Hematopoietic multipotent progenitor cell treated with erythropoietin and hydrocortisone succinate and interleukin-3 and kit ligand, for 4 days (in vitro differentiated cells): Measurements from ENCODE around the gene RPS6KA2.
A peak's percentile ranks its signal among the peaks of the same experiment; 100 is the strongest.

Source experiments
- DNase-seq: peaks from one replicate; pipeline ENCODE4 v3.0.0-alpha.2; 2015

RPS6KA2 gene

DNA sequence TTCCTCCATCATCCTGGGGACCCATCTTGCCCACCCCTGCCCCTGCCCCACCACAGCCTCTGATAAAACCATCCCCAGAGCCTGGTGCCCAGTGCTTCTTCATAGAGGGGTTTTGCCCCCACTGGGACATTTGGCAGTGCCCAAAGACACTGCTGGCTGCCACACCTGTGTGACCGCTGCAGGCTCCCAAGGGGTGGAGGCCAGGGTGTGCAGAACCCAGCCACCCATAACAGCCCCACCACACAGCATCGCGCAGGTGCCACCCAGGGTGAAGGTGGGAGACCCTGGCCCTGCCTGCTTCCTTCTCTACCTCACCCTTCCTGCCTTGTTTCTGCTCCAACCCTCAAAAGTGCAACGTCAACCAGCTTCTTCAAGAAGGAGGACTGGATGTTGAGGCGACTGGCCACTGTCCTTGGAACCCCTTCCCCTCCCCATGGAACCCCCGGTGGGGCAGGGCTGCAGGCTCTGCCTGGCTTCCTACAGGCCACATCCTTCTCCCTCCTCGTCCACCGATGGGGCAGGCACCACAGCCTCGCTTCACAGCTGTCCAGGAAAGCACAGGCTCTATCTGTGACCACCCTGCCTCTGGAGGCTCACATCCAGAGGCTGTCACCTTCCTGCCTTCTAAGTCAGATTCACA, 165.1 kb downstream of the RPS6KA2 start:
- no peak for DNase-seq

- no peak for DNase-seq
These were observed 166.3 kb downstream of the RPS6KA2 start for GRCh38 chr6:166460473-166461437.

DNA sequence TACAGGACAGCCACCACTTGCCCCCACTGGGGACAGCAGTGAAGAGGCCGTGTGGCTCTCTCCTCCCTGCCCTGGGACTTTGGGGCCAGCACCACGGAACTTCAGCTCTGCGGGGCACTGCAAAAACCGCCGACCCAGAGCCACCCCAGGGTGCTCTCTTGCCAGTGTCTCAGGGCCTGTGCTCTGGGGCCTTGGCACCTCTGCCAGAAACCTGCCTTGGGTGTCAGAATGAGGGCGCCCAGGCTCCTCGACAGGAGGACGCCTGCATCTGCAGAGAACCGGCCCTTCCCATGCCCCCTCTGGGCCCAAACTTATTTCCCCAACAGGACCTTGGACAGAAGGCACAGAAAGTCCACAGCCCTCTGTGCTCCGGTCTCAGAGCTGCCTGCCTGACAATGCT, 167.1 kb downstream of the RPS6KA2 start:
- DNase-seq: no peak

DNA sequence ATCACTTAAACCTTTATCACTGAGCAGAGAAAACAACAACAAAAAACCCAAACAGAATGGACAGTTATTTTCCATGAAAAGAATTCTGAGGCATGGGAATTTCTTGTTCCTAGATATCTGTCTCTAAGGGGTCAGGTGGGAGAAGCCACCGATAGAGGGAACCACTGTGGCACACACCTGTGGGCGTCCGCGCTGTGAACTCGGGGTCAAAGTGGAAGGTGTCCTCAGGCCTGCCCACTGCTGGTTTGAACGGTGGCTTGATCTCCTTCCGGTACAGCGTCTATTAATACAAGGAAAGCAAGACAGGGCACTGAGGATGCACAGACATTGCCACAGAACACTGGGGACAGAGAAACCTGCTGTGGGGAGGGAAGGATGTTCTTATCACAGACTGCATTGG, 167.8 kb downstream of the RPS6KA2 start:
- no peak for DNase-seq

DNA sequence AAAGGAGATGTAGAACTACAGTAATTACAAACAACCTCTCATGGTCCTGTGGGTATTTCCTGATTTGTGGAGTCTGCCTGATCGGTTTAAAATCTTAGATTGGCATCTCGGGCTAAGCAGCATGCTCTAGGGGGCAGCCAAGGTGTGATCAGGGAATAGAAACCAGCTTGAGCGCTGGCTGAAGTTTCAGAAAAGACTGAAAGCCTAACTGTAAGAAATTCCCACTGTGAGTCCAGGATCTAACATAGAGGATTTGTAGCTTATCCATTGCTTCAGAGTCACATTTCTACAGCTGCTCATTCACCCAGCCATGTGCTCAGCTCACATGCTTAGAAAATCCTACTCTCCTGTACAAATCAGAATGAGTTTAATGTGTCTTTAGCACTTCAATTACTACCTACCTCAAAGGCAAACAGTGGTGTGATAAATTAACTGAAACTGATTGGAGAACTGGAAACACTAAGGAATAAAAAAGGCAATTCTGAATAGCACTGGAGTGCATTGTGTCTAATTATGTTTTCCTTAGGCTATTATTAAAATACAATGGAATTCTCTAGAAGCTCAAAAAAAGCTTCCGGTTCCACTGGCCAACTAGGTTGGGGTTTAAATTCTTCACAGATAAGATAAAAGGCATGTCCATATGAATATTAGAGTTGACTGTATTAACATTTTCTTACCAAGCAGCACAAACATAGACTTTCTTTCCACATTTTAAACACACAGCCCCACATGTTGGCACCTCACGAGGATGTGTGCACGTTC, 170.5 kb downstream of the RPS6KA2 start:
- DNase-seq: peak; percentile 20

DNA sequence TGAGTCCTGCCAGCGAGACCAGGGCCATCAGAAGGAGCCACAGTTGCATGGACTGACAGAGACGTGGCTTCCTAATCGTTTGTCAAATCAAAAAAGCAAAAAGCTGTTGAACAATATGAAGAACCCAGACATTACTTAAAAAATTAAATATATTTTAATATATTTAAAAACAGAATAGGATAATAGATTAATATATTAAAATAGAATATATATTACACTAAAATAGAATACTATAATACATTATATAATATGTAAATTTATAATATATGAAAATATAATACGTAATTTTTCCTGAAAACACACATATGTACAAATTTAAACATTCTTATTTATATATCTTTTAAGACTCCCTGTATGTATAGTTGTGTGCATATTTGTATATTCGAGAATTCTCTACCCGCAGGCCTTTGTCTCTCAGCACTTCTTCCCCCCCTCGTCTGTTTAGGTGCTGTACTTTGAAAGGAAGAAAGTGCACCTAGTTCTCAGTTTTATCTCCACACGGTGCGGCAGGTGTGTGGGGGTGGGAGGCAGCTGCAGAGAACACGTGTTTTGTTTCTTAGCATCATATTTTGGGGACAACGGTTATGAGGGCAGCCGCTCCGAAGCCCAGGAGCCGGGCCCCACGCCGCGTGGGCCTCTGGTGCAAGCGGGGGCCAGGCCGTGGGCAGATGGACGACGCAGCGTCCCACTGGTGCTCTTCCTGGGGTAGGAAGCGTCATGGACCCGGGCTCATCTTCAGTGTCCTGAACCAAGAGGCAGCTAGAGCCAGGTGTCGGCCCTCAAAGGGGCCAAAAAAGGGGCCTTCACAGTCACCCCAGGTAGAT, 172.1 kb downstream of the RPS6KA2 start:
- DNase-seq: no peak

- no peak for DNase-seq
These were observed 173.4 kb downstream of the RPS6KA2 start for GRCh38 chr6:166453651-166454050.

GRCh38 chr6:166450167-166450873, 176.7 kb downstream of the RPS6KA2 start:
- DNase-seq: no peak

DNA sequence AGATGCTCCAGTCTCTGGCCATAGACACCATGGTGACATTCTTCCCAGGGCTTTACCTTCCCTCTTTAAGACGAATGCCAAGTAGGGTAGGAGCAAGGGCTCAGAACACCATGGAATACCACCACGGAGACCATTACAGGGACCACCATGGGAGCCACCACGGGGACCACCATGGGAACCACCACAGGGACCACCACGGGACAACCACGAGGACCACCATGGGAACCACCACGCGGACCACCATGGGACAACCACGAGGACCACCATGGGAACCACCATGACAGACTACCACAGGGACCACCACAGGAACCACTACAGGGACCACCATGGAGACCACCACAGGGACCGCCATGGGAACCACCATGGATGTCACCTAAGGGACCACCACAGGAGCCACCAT, 177.4 kb downstream of the RPS6KA2 start:
- no peak for DNase-seq

GRCh38 chr6:166449036-166449435, 178.0 kb downstream of the RPS6KA2 start:
- DNase-seq: no peak

- DNase-seq: no peak
These were observed 178.6 kb downstream of the RPS6KA2 start for GRCh38 chr6:166448432-166448831.

- DNase-seq: no peak
These were observed 180.4 kb downstream of the RPS6KA2 start for GRCh38 chr6:166446567-166447065.

DNA sequence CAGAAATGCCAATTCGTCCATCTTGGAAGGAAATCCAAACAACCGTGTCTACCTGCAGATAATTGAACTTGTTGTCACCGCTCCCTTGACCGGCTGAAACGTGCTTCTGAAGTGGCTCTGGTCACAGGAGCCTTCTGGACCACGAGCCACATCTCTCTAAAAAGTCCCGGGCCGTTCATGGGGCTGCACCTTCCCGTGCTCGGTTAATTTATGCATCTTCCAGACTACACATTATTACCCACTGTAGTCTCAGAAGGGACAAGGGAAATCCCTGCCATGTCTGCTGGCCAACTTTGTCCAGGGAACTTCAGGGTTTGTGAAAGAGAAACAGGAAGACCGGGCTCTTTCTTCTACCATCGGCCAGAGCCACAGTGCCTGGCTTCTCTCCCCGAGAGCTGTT, 180.9 kb downstream of the RPS6KA2 start:
- DNase-seq: no peak

GRCh38 chr6:166444446-166444845, 182.6 kb downstream of the RPS6KA2 start:
- DNase-seq: no peak

DNA sequence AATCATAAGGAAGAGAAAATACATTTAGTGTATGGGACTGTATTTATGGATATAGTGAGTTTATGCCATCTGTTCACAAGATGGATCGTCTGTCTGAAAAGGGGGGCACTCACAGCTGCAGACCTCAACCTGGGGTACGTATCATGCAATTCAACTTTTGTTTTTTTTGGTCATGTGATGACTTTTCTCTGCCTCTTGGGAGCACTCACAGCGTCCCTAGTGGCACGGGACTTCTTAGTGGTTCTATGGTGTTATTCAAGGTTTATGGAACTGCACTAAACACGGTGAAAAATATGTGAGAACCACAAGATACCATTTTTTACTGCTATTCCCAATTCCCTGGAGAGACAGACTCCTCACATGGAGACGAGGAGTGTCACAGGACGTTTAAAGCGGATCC, 183.9 kb downstream of the RPS6KA2 start:
- no peak for DNase-seq

DNA sequence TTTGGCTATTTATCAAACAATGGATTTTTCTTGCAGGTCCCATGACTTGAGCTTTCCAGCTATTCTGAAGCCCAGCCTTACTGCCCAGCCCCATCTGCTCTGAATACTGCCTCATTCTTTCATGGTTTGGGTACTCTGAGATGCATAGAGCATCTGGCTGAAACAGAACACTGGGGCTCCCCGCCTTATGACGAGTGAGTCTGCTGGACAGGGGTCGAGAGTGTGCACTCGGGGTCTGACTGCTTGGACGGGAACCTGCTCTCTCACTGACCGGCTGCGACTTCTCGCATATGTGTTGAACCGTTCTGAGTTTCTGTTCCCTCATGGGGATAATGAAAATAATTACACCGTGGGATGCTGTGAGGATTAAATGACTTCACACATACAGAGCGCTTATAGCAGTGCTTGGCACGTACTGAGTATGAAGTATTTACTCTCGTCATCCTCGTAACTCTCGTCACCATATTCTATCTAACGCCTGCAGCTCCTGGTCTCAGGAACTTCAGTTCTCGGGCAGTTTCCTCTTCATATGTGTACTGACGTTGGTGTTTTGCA, 184.8 kb downstream of the RPS6KA2 start:
- no peak for DNase-seq

DNA sequence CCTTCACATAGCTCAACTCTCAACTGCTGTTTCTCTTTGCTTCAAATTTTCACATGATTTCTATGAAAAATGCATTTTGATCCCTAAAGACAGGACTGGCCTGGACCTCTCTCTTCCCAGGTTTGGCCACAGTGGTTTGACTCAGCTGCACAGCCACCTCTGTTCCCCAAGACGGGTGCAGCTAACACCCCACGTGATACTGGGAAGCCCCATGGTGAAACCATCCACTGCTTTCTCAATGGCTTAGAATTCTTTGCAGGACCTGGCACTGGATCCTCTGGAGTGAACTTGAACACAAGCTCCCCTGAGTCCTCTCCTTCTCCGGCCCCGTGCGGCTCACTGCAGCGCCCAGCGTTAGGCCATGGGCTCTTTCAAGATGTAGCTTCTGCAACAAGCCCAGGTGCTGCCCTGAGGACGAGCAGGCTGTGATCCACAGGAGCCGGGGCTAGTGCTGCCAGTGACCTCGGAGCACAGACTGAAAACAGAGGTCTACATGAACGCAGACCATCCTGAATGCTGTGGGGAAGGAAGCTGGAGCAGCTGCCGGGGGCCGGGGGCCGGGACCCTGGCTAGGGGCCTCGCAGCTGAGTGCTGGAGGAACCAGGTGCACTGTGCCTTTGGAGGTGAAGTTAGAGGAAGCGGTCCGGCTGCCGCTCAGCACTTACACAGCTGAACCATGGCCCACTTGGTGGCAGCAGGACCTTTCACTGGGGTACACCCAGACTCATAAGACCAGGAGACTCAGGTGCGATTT, 185.5 kb downstream of the RPS6KA2 start:
- peak; percentile 36 for DNase-seq

DNA sequence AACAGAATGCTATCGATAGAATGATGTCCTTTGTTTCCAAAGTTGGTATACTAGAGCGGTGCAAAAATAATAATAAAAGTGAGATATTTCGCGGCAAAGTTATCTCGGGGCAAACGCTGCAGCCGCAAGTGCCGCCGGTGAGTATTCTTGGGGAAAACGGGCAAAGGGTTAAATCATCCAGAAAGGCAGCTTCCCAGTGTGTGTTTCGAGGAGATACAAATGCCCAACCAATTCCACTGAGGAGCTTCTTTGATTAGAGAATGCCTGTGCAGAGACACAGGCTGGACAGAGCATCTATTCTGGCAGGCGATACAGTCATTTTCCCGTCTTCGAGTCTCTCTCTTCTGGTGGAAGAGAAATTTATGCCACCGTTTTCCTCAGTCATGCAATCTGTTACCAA, 186.3 kb downstream of the RPS6KA2 start:
- DNase-seq: no peak

GRCh38 chr6:166440106-166440505, 186.9 kb downstream of the RPS6KA2 start:
- peak; percentile 16 for DNase-seq

DNA sequence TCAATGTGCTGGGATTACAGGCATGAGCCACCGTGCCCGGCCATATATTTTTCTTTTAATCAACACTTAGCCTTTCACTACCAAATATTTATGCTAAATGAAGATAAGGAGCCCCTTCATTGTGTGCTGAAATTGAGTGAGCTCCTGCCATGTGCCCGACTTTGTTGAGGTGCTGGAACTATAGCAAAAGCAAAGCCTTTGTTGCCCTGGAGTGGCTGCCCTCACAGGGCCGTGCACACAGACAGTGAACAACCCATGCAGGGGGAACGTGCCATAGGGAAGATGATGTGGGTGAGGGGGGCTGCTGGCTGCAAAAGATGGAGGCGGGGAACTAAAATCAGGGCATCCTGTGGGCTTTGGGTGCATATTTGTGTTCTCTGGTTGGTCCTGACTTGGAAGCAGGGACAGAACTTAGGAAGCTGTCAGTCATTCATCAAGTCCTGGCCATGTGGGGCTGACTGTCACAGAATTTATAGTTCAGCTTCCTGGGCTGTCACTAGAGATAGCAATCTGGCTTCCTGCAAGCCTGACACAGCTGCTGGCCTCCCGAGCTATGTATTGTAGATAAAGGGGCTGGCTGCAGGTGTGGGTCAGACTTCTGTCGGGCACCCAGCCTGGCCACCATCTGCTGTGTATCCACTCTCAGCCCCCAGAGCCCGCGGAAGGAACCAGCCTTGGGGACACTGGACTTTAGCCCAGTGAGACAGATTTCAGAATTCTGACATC, 187.5 kb downstream of the RPS6KA2 start:
- DNase-seq: peak; percentile 69
